Neural progenitor cell (in vitro differentiated cells): Measurements from ENCODE around the gene SLC30A4.
A peak's percentile ranks its signal among the peaks of the same experiment; 100 is the strongest.

ENCODE experiments used
- EZH2 ChIP-seq: fragments of 200-600 bp; sonication (generic); IDR thresholded peaks from 2 replicates; pipeline ENCODE4 v1.6.1; 2017; ENCODE audit warnings: antibody characterized with exemption, mild to moderate bottlenecking, moderate library complexity
- EZH2phosphoT487 ChIP-seq: fragments of 200-600 bp; sonication (generic); IDR thresholded peaks from 2 replicates; pipeline ENCODE4 v1.6.1; 2017; ENCODE audit warnings: antibody characterized with exemption
- TF ChIP-seq, protein P1 (sequence below): fragments of 200-600 bp; sonication (generic); IDR thresholded peaks from 2 replicates; pipeline ENCODE4 v1.5.1; 2017; ENCODE audit warnings: antibody characterized with exemption, mild to moderate bottlenecking

DNA sequence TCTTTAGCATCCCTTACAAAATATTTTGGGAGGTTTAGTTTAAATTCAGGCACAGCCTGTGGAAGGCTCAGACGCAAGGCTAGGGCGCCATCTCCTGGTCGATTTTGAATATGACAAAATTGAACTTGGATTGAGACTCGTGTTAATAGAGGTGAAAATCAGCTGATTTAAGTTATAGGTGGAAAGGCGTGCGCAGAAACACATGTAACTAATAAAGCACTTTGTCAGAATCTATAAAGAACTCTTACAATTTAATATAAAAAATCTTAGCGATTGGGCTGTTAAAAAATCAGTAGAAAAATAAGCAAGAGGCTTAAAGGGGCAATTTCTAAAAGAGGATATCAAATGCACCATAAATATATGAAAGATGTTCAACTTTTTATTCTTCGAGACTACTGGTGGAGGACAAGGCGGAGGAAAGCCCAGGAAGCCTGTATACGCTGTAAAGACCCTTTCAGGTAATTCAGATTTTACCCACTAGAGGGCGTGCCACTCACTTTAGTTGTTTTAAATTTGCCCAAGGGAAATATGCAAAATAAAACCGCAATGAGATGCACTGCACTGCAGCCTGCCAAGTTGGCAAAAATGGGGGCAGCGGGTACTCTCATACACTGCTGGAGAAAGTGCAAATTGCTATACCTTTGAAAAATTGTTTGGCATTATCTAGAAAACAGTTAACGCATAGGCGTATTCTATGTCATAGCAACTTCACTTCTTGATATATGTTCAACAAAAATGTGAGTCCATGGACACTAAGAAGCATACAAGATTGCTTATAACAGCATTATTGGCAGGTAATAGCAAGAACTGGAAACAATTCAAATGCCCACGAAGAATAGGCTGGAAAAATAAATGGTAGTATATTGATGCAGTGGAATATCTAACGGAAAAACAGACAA is 64.7 kb downstream of the SLC30A4 start:
- TF ChIP-seq EZH2, result no peak
- TF ChIP-seq, protein P1, sequence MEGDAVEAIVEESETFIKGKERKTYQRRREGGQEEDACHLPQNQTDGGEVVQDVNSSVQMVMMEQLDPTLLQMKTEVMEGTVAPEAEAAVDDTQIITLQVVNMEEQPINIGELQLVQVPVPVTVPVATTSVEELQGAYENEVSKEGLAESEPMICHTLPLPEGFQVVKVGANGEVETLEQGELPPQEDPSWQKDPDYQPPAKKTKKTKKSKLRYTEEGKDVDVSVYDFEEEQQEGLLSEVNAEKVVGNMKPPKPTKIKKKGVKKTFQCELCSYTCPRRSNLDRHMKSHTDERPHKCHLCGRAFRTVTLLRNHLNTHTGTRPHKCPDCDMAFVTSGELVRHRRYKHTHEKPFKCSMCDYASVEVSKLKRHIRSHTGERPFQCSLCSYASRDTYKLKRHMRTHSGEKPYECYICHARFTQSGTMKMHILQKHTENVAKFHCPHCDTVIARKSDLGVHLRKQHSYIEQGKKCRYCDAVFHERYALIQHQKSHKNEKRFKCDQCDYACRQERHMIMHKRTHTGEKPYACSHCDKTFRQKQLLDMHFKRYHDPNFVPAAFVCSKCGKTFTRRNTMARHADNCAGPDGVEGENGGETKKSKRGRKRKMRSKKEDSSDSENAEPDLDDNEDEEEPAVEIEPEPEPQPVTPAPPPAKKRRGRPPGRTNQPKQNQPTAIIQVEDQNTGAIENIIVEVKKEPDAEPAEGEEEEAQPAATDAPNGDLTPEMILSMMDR, result peak; percentile 65
- TF ChIP-seq EZH2phosphoT487, result no peak
